ENCODE data around the gene TRNP1.

GRCh38 chr1:26991310-26992116 lies 2.0 kb upstream of the TRNP1 start:
- TF ChIP-seq, protein P1, sequence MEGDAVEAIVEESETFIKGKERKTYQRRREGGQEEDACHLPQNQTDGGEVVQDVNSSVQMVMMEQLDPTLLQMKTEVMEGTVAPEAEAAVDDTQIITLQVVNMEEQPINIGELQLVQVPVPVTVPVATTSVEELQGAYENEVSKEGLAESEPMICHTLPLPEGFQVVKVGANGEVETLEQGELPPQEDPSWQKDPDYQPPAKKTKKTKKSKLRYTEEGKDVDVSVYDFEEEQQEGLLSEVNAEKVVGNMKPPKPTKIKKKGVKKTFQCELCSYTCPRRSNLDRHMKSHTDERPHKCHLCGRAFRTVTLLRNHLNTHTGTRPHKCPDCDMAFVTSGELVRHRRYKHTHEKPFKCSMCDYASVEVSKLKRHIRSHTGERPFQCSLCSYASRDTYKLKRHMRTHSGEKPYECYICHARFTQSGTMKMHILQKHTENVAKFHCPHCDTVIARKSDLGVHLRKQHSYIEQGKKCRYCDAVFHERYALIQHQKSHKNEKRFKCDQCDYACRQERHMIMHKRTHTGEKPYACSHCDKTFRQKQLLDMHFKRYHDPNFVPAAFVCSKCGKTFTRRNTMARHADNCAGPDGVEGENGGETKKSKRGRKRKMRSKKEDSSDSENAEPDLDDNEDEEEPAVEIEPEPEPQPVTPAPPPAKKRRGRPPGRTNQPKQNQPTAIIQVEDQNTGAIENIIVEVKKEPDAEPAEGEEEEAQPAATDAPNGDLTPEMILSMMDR (IDR thresholded peaks at IDR 0.05): no peak
- TF ChIP-seq POLR2A (IDR thresholded peaks at IDR 0.05; ENCODE audit: low read depth): no peak
